Ramos (cell line): ENCODE measurements around the gene GLI3.

Experiments used
- in situ Hi-C: fragments of 300-500 bp; cut with MboI; formaldehyde crosslinking; loops from one replicate; pipeline ENCODE4 v1.14.3; 2022; ENCODE audit warnings: low sequenced_read_pairs; ENCODE audit not compliant: unreplicated experiment

GLI3 gene

GRCh38 chr7:42065942-42066341 lies 171.1 kb downstream of the GLI3 start:
- in situ Hi-C loops = no loop called here

GRCh38 chr7:42065015-42065414 lies 172.0 kb downstream of the GLI3 start:
- in situ Hi-C loops = no loop called here

- in situ Hi-C loops = no loop called here
Observed at GRCh38 chr7:42064534-42064933, 172.5 kb downstream of the GLI3 start.

GRCh38 chr7:42059275-42059674 lies 177.7 kb downstream of the GLI3 start:
- in situ Hi-C loops = no loop called here

- in situ Hi-C loops = no loop called here
Observed at GRCh38 chr7:42057331-42057730, 179.7 kb downstream of the GLI3 start.

GRCh38 chr7:42055171-42055570 lies 181.8 kb downstream of the GLI3 start:
- in situ Hi-C loops = no loop called here

- in situ Hi-C loops = no loop called here
Observed at GRCh38 chr7:42053834-42054233, 183.2 kb downstream of the GLI3 start.

GRCh38 chr7:42049761-42050160 lies 187.2 kb downstream of the GLI3 start:
- in situ Hi-C loops = no loop called here

GRCh38 chr7:42046483-42046882 lies 190.5 kb downstream of the GLI3 start:
- in situ Hi-C loops = no loop called here

GRCh38 chr7:42045961-42046360 lies 191.0 kb downstream of the GLI3 start:
- in situ Hi-C loops = no loop called here

- in situ Hi-C loops = no loop called here
Observed at GRCh38 chr7:42039921-42040320, 197.1 kb downstream of the GLI3 start.

GRCh38 chr7:42035210-42035609 lies 201.8 kb downstream of the GLI3 start:
- in situ Hi-C loops = no loop called here

- in situ Hi-C loops = no loop called here
Observed at GRCh38 chr7:42033480-42033879, 203.5 kb downstream of the GLI3 start.

- in situ Hi-C loops = no loop called here
Observed at GRCh38 chr7:42029405-42029804, 207.6 kb downstream of the GLI3 start.

- in situ Hi-C loops = no loop called here
Observed at GRCh38 chr7:42027521-42027920, 209.5 kb downstream of the GLI3 start.

- in situ Hi-C loops = no loop called here
Observed at GRCh38 chr7:42026622-42027197, 210.3 kb downstream of the GLI3 start.

- in situ Hi-C loops = no loop called here
Observed at GRCh38 chr7:42025635-42026375, 211.2 kb downstream of the GLI3 start.

- in situ Hi-C loops = no loop called here
Observed at GRCh38 chr7:42024537-42024936, 212.5 kb downstream of the GLI3 start.

- in situ Hi-C loops = no loop called here
Observed at GRCh38 chr7:42023262-42023661, 213.7 kb downstream of the GLI3 start.

GRCh38 chr7:42022791-42023190 lies 214.2 kb downstream of the GLI3 start:
- in situ Hi-C loops = no loop called here

GRCh38 chr7:42022056-42022455 lies 215.0 kb downstream of the GLI3 start:
- in situ Hi-C loops = no loop called here

- in situ Hi-C loops = no loop called here
Observed at GRCh38 chr7:42021631-42022030, 215.4 kb downstream of the GLI3 start.
